HEK293 (cell line): ENCODE measurements around the gene STMND1.

Source experiments
- MEIS1 ChIP-seq: sonication (generic); formaldehyde crosslinking; IDR thresholded peaks from 2 replicates; pipeline ENCODE4 v1.8.1; 2022; ENCODE audit warnings: missing genetic modification reagents, mild to moderate bottlenecking, borderline replicate concordance
- ZBTB20 ChIP-seq: fragments of 450-650 bp; formaldehyde crosslinking; IDR thresholded peaks from 2 replicates; pipeline ENCODE4 v1.5.1; 2016; ENCODE audit warnings: missing biosample characterization, missing genetic modification characterization
- ZNF169 ChIP-seq: fragments of 450-650 bp; formaldehyde crosslinking; IDR thresholded peaks from 2 replicates; pipeline ENCODE4 v1.5.1; 2016; ENCODE audit warnings: missing biosample characterization, missing genetic modification characterization
- ZNF175 ChIP-seq: fragments of 450-650 bp; formaldehyde crosslinking; IDR thresholded peaks from 2 replicates; pipeline ENCODE4 v1.5.1; 2016; ENCODE audit warnings: missing biosample characterization, missing genetic modification characterization
- ZNF658 ChIP-seq: fragments of 450-650 bp; formaldehyde crosslinking; IDR thresholded peaks from 2 replicates; pipeline ENCODE4; 2016; ENCODE audit warnings: missing biosample characterization, missing genetic modification characterization
- ZNF660 ChIP-seq: fragments of 450-650 bp; IDR thresholded peaks from 2 replicates; pipeline ENCODE4 v1.5.1; 2018; ENCODE audit warnings: missing biosample characterization, mild to moderate bottlenecking, missing genetic modification characterization
- TF ChIP-seq, protein P1 (sequence below): fragments of 450-650 bp; formaldehyde crosslinking; IDR thresholded peaks from 2 replicates; pipeline ENCODE4 v1.5.1; 2016; ENCODE audit warnings: missing biosample characterization, missing genetic modification characterization
- TF ChIP-seq, protein P2 (sequence below): fragments of 450-650 bp; formaldehyde crosslinking; conservative IDR thresholded peaks from 2 replicates; pipeline ENCODE4 v1.5.1; 2016; ENCODE audit warnings: low read depth, missing biosample characterization, missing genetic modification characterization

DNA sequence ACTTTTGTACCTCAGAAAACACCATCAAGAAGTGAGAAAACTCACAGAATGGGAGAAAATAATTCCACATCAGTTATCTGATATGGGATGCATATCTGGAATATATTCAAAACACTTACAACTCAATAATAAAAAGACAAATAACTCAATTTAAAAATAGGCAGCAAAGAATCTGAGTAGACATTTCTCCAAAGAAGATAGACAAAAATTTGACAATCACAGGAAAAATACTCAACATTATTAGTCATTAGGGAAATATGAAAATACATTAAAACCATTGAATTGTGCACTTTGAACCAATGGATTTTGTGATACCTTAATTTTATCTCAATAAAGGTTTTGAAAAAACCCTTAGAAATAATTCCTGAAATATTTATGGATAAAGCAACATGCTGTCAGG lies 36.9 kb upstream of the STMND1 start:
- TF ChIP-seq, protein P1, sequence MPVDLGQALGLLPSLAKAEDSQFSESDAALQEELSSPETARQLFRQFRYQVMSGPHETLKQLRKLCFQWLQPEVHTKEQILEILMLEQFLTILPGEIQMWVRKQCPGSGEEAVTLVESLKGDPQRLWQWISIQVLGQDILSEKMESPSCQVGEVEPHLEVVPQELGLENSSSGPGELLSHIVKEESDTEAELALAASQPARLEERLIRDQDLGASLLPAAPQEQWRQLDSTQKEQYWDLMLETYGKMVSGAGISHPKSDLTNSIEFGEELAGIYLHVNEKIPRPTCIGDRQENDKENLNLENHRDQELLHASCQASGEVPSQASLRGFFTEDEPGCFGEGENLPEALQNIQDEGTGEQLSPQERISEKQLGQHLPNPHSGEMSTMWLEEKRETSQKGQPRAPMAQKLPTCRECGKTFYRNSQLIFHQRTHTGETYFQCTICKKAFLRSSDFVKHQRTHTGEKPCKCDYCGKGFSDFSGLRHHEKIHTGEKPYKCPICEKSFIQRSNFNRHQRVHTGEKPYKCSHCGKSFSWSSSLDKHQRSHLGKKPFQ: no peak
- TF ChIP-seq ZNF658 (tag by site-specific recombination) (no peak), MEIS1 (CRISPR knock-in tag) (no peak), ZNF169 (tag by site-specific recombination) (no peak), ZBTB20 (tag by site-specific recombination) (no peak), ZNF175 (tag by site-specific recombination) (no peak), ZNF660 (tag by site-specific recombination) (no peak)
- TF ChIP-seq, protein P2, sequence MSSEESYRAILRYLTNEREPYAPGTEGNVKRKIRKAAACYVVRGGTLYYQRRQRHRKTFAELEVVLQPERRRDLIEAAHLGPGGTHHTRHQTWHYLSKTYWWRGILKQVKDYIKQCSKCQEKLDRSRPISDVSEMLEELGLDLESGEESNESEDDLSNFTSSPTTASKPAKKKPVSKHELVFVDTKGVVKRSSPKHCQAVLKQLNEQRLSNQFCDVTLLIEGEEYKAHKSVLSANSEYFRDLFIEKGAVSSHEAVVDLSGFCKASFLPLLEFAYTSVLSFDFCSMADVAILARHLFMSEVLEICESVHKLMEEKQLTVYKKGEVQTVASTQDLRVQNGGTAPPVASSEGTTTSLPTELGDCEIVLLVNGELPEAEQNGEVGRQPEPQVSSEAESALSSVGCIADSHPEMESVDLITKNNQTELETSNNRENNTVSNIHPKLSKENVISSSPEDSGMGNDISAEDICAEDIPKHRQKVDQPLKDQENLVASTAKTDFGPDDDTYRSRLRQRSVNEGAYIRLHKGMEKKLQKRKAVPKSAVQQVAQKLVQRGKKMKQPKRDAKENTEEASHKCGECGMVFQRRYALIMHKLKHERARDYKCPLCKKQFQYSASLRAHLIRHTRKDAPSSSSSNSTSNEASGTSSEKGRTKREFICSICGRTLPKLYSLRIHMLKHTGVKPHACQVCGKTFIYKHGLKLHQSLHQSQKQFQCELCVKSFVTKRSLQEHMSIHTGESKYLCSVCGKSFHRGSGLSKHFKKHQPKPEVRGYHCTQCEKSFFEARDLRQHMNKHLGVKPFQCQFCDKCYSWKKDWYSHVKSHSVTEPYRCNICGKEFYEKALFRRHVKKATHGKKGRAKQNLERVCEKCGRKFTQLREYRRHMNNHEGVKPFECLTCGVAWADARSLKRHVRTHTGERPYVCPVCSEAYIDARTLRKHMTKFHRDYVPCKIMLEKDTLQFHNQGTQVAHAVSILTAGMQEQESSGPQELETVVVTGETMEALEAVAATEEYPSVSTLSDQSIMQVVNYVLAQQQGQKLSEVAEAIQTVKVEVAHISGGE (tag by site-specific recombination): no peak
